ENCODE measurements around the gene CHTOP.

The CHTOP gene

GRCh38 chr1:153626904-153627714 lies 6.8 kb upstream of the CHTOP start, which contains the start of gene S100A13:
Gene S100A13, minus strand, starts transcription at chr1:153627505. Its CDS starts 1,033 bp downstream, at chr1:153626472.
- H2AK5ac ChIP-seq (ENCODE audit: low read length) = peak within 1 kb of the TSS; percentile 88
- peak within 1 kb of the TSS; percentile 81 for H2AFZ ChIP-seq (ENCODE audit: insufficient read depth, low read length, poor library complexity)
- H3K18ac ChIP-seq (ENCODE audit: low read length) = peak within 1 kb of the TSS; percentile 95
- H3K9ac ChIP-seq (ENCODE audit: low read length) = peak within 1 kb of the TSS; percentile 57
- peaks cover 19% of the 10 kb centered on the region for H3K79me1 ChIP-seq (ENCODE audit: low read length)
- H4K12ac ChIP-seq (ENCODE audit: low read depth, low read length) = peak within 1 kb of the TSS; percentile 66
- H3K36me3 ChIP-seq (ENCODE audit: control insufficient read depth in 1 of 2, insufficient read depth in 2 of 2, low read length in 2 of 2) = peaks cover 5 to 21% of the 10 kb centered on the region in 2 experiments
- H3K14ac ChIP-seq (ENCODE audit: low read length) = peak within 1 kb of the TSS; percentile 95
- peak within 1 kb of the TSS; percentile 94 for H2BK120ac ChIP-seq (ENCODE audit: insufficient read depth, low read length, poor library complexity)
- H2BK12ac ChIP-seq (ENCODE audit: low read length) = peak within 1 kb of the TSS; percentile 47
- peaks cover 11% of the 10 kb centered on the region for H3K79me2 ChIP-seq (ENCODE audit: control insufficient read depth, insufficient read depth, low read length, poor library complexity)
- H3K27ac ChIP-seq (ENCODE audit: low read depth, low read length) = peak within 1 kb of the TSS; percentile 94
- peak; percentile 93 to 96 for DNase-seq
- no CpG with 5 or more reads among the region's 28 CpGs for WGBS (ENCODE audit: extremely low coverage, insufficient coverage, insufficient read length)
- H3K9me3 ChIP-seq (ENCODE audit: insufficient read depth, low read depth, low read length) = no peaks in the 10 kb centered on the region
- H2BK5ac ChIP-seq (ENCODE audit: low read depth, low read length, poor library complexity) = peak within 1 kb of the TSS; percentile 93
- H3K4ac ChIP-seq (ENCODE audit: low read depth, low read length) = peak within 1 kb of the TSS; percentile 83
- peak within 1 kb of the TSS; percentile 73 for H4K8ac ChIP-seq (ENCODE audit: low read depth, low read length)
- H3K23ac ChIP-seq (ENCODE audit: low read length) = no peak within 1 kb of the TSS
- H4K91ac ChIP-seq (ENCODE audit: low read depth, low read length) = peak within 1 kb of the TSS; percentile 92
- H3K27me3 ChIP-seq (ENCODE audit: insufficient read depth, low read length) = no peaks in the 10 kb centered on the region
- peak within 1 kb of the TSS; percentile 69 for H3K4me3 ChIP-seq (ENCODE audit: low read depth, low read length)
- peaks cover 25 to 27% of the 10 kb centered on the region in 2 experiments for H3K4me1 ChIP-seq (ENCODE audit: control insufficient read depth in 1 of 2, insufficient read depth in 2 of 2, low read length in 2 of 2)
- H3K4me2 ChIP-seq (ENCODE audit: low read length) = peak within 1 kb of the TSS; percentile 76

- peak within 1 kb of the TSS; percentile 92 for H4K91ac ChIP-seq (ENCODE audit: low read depth, low read length)
- H4K8ac ChIP-seq (ENCODE audit: low read depth, low read length) = peak within 1 kb of the TSS; percentile 73
- no CpG with 5 or more reads among the region's 10 CpGs for WGBS (ENCODE audit: extremely low coverage, insufficient coverage, insufficient read length)
- H2BK120ac ChIP-seq (ENCODE audit: insufficient read depth, low read length, poor library complexity) = peak within 1 kb of the TSS; percentile 94
- no peak within 1 kb of the TSS for H3K23ac ChIP-seq (ENCODE audit: low read length)
- peaks cover 19% of the 10 kb centered on the region for H3K79me1 ChIP-seq (ENCODE audit: low read length)
- H2BK5ac ChIP-seq (ENCODE audit: low read depth, low read length, poor library complexity) = peak within 1 kb of the TSS; percentile 93
- H3K4ac ChIP-seq (ENCODE audit: low read depth, low read length) = no peak within 1 kb of the TSS
- H3K4me2 ChIP-seq (ENCODE audit: low read length) = peak within 1 kb of the TSS; percentile 76
- peak within 1 kb of the TSS; percentile 20 for H2AFZ ChIP-seq (ENCODE audit: insufficient read depth, low read length, poor library complexity)
- H3K27ac ChIP-seq (ENCODE audit: low read depth, low read length) = peak within 1 kb of the TSS; percentile 94
- H2BK12ac ChIP-seq (ENCODE audit: low read length) = peak within 1 kb of the TSS; percentile 46
- no peaks in the 10 kb centered on the region for H3K27me3 ChIP-seq (ENCODE audit: insufficient read depth, low read length)
- peak within 1 kb of the TSS; percentile 28 for H3K18ac ChIP-seq (ENCODE audit: low read length)
- peak within 1 kb of the TSS; percentile 66 for H4K12ac ChIP-seq (ENCODE audit: low read depth, low read length)
- peak within 1 kb of the TSS; percentile 17 for H3K14ac ChIP-seq (ENCODE audit: low read length)
- DNase-seq = no peak
- peaks cover 25 to 27% of the 10 kb centered on the region in 2 experiments for H3K4me1 ChIP-seq (ENCODE audit: control insufficient read depth in 1 of 2, insufficient read depth in 2 of 2, low read length in 2 of 2)
- H3K79me2 ChIP-seq (ENCODE audit: control insufficient read depth, insufficient read depth, low read length, poor library complexity) = peaks cover 11% of the 10 kb centered on the region
- H3K4me3 ChIP-seq (ENCODE audit: low read depth, low read length) = peak within 1 kb of the TSS; percentile 69
- peak within 1 kb of the TSS; percentile 49 for H2AK5ac ChIP-seq (ENCODE audit: low read length)
- no peaks in the 10 kb centered on the region for H3K9me3 ChIP-seq (ENCODE audit: insufficient read depth, low read depth, low read length)
- H3K36me3 ChIP-seq (ENCODE audit: control insufficient read depth in 1 of 2, insufficient read depth in 2 of 2, low read length in 2 of 2) = peaks cover 5 to 14% of the 10 kb centered on the region in 2 experiments
- H3K9ac ChIP-seq (ENCODE audit: low read length) = no peak within 1 kb of the TSS
Observed at GRCh38 chr1:153627715-153628626, 5.9 kb upstream of the CHTOP start, which contains the start of gene S100A1. Gene S100A1, plus strand, starts transcription at chr1:153628434. Its CDS starts 2,088 bp downstream, at chr1:153630522.

GRCh38 chr1:153628638-153629342 lies 5.1 kb upstream of the CHTOP start:
- H2BK12ac ChIP-seq (ENCODE audit: low read length) = peak overlapping the region; percentile 43
- H3K4ac ChIP-seq (ENCODE audit: low read depth, low read length) = no peak overlapping the region
- no peak overlapping the region for H3K27ac ChIP-seq (ENCODE audit: low read depth, low read length)
- peaks cover 25 to 27% of the 10 kb centered on the region in 2 experiments for H3K4me1 ChIP-seq (ENCODE audit: control insufficient read depth in 1 of 2, insufficient read depth in 2 of 2, low read length in 2 of 2)
- no peaks in the 10 kb centered on the region for H3K27me3 ChIP-seq (ENCODE audit: insufficient read depth, low read length)
- no peak overlapping the region for H3K23ac ChIP-seq (ENCODE audit: low read length)
- no peak overlapping the region for H2BK5ac ChIP-seq (ENCODE audit: low read depth, low read length, poor library complexity)
- H3K14ac ChIP-seq (ENCODE audit: low read length) = no peak overlapping the region
- no peak overlapping the region for H3K18ac ChIP-seq (ENCODE audit: low read length)
- peaks cover 11% of the 10 kb centered on the region for H3K79me2 ChIP-seq (ENCODE audit: control insufficient read depth, insufficient read depth, low read length, poor library complexity)
- peak overlapping the region; percentile 49 for H2AK5ac ChIP-seq (ENCODE audit: low read length)
- no peak overlapping the region for H3K4me3 ChIP-seq (ENCODE audit: low read depth, low read length)
- WGBS (ENCODE audit: extremely low coverage, insufficient coverage, insufficient read length) = no CpG with 5 or more reads among the region's 6 CpGs
- peak overlapping the region; percentile 62 for H4K91ac ChIP-seq (ENCODE audit: low read depth, low read length)
- no peak overlapping the region for H3K4me2 ChIP-seq (ENCODE audit: low read length)
- H2AFZ ChIP-seq (ENCODE audit: insufficient read depth, low read length, poor library complexity) = no peak overlapping the region
- no peak for DNase-seq
- peaks cover 3 to 11% of the 10 kb centered on the region in 2 experiments for H3K36me3 ChIP-seq (ENCODE audit: control insufficient read depth in 1 of 2, insufficient read depth in 2 of 2, low read length in 2 of 2)
- peaks cover 4% of the 10 kb centered on the region for H3K9me3 ChIP-seq (ENCODE audit: insufficient read depth, low read depth, low read length)
- H4K12ac ChIP-seq (ENCODE audit: low read depth, low read length) = no peak overlapping the region
- peak overlapping the region; percentile 4 for H2BK120ac ChIP-seq (ENCODE audit: insufficient read depth, low read length, poor library complexity)
- no peak overlapping the region for H4K8ac ChIP-seq (ENCODE audit: low read depth, low read length)
- no peak overlapping the region for H3K9ac ChIP-seq (ENCODE audit: low read length)
- peaks cover 19% of the 10 kb centered on the region for H3K79me1 ChIP-seq (ENCODE audit: low read length)

- H3K36me3 ChIP-seq (ENCODE audit: control insufficient read depth in 1 of 2, insufficient read depth in 2 of 2, low read length in 2 of 2) = peaks cover 3 to 9% of the 10 kb centered on the region in 2 experiments
- H3K79me1 ChIP-seq (ENCODE audit: low read length) = peaks cover 23% of the 10 kb centered on the region
- H3K79me2 ChIP-seq (ENCODE audit: control insufficient read depth, insufficient read depth, low read length, poor library complexity) = peaks cover 14% of the 10 kb centered on the region
- no peak overlapping the region for H4K8ac ChIP-seq (ENCODE audit: low read depth, low read length)
- H3K4me2 ChIP-seq (ENCODE audit: low read length) = no peak overlapping the region
- no peak overlapping the region for H3K4me3 ChIP-seq (ENCODE audit: low read depth, low read length)
- H3K27me3 ChIP-seq (ENCODE audit: insufficient read depth, low read length) = no peaks in the 10 kb centered on the region
- DNase-seq = no peak
- no peak overlapping the region for H4K12ac ChIP-seq (ENCODE audit: low read depth, low read length)
- H2BK5ac ChIP-seq (ENCODE audit: low read depth, low read length, poor library complexity) = no peak overlapping the region
- no CpG with 5 or more reads among the region's 5 CpGs for WGBS (ENCODE audit: extremely low coverage, insufficient coverage, insufficient read length)
- no peak overlapping the region for H2BK12ac ChIP-seq (ENCODE audit: low read length)
- no peak overlapping the region for H2BK120ac ChIP-seq (ENCODE audit: insufficient read depth, low read length, poor library complexity)
- no peak overlapping the region for H3K23ac ChIP-seq (ENCODE audit: low read length)
- H2AK5ac ChIP-seq (ENCODE audit: low read length) = peak overlapping the region; percentile 49
- H3K4me1 ChIP-seq (ENCODE audit: control insufficient read depth in 1 of 2, insufficient read depth in 2 of 2, low read length in 2 of 2) = peaks cover 25 to 27% of the 10 kb centered on the region in 2 experiments
- H2AFZ ChIP-seq (ENCODE audit: insufficient read depth, low read length, poor library complexity) = no peak overlapping the region
- H3K9ac ChIP-seq (ENCODE audit: low read length) = no peak overlapping the region
- no peak overlapping the region for H3K27ac ChIP-seq (ENCODE audit: low read depth, low read length)
- peak overlapping the region; percentile 11 for H4K91ac ChIP-seq (ENCODE audit: low read depth, low read length)
- no peak overlapping the region for H3K18ac ChIP-seq (ENCODE audit: low read length)
- no peak overlapping the region for H3K14ac ChIP-seq (ENCODE audit: low read length)
- H3K9me3 ChIP-seq (ENCODE audit: insufficient read depth, low read depth, low read length) = peaks cover 4% of the 10 kb centered on the region
- no peak overlapping the region for H3K4ac ChIP-seq (ENCODE audit: low read depth, low read length)
Observed at GRCh38 chr1:153629343-153629665, 4.6 kb upstream of the CHTOP start.

Data from trophoblast cell (in vitro differentiated cells and primary cell).